CD4-positive, alpha-beta T cell treated with Interleukin-12 subunit alpha and Interleukin-12 subunit beta, for 1 hour (primary cell): ENCODE results near the gene CEACAM8.
"Not testable (repeated sequence)": the region's sequence is repeated elsewhere in the genome, so short reads cannot be mapped to it uniquely, and the experiment has no call there.

Source experiments
- DNase-seq: peaks from one replicate; pipeline ENCODE4 v3.0.0-alpha.2; 2020

CEACAM8 gene

DNA sequence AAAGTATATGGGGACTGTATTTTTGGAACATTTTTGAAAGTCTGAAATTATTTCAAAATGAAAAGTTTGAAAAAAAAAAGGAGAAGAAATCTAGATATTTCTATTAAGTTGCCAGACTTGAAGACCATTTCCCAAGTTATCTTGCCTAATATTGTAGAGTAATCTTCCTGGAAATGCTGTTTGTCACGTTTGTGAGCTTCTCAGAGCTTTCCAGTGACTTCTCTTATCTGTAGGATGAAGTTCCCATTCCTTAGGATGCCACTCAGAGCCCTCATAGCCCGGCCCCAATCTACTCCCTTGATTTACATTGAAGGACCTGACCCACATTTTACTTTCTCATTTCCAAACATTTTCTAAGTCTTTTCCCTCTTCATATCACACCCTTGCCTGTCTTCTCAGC is 23.6 kb downstream of the CEACAM8 start:
- DNase-seq = no peak

DNA sequence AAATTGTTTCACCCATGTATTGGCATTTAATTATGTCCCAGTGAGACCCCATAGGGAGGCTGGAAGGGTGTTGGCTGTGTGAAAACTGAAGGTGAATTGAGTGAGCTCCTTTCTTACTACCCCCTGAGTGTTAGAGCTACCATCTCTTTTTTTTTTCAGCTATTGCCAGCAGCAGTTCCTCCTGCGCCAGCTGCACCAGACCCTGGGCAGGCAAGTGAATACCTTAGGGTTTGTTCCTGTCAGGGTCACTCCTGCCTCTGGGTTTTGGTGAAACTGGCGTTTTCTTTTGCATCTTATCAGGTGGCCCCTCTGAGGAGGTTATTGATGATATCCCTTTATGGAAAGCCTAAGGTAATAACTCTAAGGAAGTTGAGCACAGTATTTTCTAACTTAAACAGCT is 25.5 kb downstream of the CEACAM8 start:
- DNase-seq = no peak

DNA sequence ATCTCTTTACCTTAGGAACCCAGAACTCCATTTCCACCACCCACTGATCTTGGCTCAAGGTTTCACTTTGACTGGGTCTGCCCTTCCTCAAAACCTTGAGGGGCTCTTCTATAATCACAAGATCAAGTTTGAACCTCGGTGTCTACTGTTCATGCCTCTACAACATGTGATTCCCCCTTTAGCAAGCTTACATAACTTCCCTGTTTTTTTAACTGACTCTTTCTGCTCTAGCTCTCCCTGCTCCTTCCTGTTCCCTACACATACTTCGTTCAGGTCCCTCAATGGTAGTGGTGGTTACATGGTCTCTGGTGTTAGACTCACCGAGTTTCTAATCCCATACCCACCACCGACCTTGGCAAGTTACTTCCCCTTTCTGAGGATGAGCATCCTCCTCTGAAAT is 26.7 kb downstream of the CEACAM8 start:
- no peak for DNase-seq

DNA sequence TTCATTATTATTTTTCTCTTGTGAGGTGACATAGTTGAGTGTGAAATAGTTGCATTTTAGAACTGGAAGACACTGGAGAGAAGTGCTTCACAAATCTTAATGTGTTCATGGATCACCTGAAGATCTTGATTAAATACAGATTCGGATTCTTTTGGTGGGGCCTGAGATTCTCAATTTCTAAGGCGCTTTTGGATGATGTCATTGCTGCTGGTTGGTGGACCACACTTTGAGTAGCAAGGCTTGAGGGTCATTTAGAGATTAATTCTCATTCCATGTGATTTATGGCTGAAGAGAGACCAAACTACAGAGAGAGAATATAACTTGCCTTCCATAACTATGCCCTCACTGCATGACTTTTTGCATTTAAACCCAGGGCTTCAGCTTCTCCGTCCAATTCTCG is 27.2 kb downstream of the CEACAM8 start:
- no peak for DNase-seq

DNA sequence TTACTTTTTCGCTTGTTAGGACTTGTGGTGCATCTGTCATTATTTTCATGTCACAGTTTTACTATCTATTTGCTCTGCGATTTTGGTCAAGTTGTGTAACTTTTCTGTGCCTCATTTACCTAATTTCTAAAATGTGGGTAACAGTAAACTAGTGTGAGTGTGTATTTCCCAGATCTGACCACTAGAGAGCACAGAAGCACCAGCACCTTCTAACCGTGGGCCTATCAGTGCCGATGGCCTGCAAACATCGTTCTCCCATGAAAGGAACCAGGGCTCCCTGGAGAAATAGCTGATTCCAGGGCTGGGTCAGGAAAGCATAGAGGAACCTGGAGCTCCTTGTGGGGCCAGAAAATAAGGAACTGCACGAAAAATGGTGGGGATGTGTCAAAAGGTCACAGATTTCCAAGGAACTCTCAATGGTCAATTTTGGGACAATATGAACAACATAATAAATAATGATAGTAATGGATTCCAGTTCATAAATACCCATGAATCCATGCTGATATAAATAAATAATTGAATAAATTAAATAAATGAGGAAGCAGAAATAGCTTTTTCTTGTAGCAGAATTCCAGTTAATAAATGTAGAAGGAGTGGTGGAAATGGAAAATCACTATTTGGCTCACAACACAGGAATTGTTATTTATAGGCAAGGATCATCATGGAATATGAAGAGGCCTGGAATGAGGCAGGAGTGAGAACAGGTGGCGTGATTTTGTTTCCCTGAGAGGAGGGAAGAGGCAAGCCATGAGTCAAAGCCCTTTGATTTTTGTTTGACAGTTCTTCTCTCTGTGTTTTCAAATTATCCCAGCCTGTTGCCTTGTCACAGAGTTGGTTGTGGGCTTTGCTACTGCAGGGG is 31.1 kb downstream of the CEACAM8 start:
- DNase-seq = peak; percentile 34

DNA sequence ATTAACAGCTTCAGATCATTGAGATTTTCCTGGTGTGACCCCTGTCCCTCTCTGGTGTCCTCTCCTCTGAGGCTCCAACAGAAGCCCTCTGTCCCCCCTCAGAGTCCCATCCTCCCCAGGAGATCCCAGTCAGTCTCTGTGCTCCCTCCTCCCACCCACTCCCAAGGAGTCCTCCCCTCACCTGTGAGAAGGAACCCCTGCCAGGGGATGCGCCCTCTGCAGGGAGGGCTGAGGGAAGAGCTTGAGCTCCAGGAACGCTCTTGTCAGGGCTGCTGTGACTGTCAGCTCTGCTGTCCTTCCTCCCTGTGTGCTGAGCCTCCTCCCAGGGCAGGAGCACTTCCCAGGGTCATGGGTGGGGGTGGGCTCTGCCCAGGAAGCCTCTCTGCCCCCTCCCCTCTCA is 33.2 kb downstream of the CEACAM8 start:
- DNase-seq = no peak

DNA sequence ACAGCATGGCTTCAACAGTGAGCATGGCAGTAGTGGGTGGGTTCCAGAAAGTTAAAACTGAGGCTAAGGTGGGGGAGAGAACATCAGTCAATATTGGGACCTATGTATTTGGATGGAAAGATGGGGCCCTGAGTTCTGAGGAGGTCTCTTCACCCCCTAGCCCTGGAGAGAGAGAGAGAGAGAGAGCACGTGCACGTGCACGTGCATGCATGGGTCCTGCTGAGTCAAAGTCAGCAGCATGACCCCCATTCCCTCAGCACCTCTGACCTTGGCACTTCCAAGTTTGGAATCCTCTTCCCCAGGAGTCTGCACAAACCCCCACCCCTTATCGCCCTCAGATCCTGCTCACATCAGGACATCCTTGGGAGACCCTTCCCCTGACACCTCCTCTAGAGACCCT is 34.0 kb downstream of the CEACAM8 start:
- no peak for DNase-seq

DNA sequence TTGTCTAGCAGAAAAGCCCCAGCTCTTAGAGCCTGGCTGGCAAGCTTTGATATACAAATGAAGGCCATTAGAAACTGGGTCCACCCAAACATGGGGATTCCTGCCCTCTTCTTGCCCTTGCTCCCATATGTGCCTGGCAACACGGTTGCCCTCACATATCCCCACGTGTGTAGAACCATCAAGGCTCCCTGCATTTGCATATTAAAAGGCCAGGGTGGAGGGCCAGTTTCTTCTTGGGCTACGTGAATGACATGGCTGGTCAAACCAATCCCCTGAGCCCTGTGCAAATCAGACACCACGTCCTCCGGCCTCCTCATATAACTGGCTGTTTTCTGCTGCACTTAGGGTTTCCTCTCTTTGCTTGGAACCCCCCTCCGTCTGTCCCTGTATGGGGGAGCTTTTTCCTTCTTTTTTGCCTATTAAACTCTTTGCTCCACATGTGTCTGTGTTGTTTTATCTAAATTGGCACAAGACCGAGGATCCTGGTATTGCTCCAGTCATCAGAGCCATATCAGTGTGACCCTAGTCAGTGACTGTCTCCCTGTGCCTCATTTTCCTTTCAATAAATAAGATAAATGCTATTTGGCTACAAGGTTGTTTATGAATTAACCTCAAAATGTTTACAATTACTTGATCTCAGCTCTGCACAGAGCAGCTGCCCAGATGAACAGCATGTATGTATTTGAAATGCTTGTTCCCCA is 36.1 kb downstream of the CEACAM8 start:
- no peak for DNase-seq

DNA sequence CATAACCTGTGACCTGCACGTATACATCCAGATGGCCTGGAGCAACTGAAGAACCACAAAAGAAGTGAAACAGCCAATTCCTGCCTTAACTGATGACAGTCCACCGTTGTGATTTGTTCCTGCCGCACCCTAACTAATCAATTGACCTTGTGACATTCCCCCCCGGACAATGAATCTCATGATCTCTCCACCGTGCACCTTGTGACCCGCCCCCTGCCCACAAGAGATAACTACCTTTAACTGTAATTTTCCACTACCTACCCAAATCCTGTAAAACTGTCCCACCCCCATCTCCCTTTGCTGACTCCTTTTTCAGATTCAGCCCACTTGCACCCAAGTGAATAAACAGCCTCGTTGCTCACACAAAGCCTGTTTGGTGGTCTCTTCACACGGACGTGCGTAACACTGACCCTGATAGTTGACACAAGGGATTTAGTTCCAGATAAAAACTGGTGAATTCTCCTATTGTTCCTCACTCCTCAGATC is 37.3 kb downstream of the CEACAM8 start:
- not testable (repeated sequence) for DNase-seq

DNA sequence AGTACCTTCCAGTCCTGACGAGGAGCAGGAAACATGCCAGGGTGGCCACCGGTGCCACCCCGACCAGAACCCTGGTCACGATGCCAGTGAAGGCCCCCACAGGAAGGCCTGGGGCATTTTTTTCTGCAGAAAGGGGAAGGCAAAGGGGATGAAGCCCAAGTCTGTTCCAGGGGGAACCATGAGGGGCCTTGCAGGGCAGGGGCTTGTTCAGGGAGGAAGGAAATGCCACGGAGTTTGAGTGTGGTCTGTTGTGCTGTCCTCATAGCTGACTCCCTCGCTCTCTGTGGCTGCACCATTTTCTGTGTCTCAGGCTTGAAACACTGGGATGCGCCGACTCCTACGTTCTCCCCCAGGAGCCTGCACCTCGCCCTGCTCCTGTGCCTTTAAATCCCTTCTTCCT is 38.9 kb downstream of the CEACAM8 start:
- DNase-seq = no peak

DNA sequence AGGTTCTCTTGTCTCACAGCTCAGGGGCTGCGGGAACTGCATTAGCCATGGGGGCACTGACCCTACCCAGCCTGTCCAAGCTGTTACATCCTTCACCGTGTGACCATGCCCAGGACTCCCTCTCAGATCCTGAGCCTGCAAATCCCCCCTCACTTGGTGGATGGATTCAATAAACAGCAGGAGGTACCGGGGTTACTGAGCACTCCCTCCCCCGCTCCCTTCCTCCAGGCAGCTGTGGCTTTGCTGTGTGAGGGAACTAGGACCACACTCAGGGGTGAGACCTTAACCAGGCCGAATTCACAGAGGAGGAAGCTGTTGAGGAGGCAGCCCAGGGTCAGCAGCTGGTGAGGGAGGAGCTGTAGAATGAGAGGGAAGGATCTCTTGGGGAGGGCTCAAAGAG is 39.4 kb downstream of the CEACAM8 start:
- no peak for DNase-seq

DNA sequence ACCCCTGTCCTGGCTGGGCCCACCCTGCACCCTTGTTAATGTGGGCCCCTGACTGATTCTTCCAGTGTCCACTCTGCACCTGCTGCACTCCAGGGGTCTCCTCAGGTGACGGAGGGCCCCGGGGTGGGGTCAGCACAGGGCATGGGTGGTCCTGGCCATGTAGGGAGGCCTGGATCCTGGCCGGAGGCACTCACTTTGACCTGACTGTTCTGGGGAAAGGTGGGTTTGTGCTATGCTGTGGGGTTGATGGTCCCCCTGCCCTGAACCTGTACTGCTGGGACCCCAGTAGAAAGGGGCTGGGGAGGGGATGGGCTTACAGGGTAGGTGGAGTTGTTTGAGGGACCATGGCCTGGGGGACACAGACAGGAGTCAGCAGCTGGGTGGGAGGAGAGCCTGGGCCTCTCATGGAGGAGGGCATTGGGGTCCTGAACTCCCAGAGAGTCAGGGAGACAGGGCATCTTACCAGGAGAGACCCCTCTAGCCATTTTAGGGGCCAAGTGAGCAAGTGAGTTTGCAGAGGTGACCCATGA is 40.6 kb downstream of the CEACAM8 start:
- DNase-seq = no peak

DNA sequence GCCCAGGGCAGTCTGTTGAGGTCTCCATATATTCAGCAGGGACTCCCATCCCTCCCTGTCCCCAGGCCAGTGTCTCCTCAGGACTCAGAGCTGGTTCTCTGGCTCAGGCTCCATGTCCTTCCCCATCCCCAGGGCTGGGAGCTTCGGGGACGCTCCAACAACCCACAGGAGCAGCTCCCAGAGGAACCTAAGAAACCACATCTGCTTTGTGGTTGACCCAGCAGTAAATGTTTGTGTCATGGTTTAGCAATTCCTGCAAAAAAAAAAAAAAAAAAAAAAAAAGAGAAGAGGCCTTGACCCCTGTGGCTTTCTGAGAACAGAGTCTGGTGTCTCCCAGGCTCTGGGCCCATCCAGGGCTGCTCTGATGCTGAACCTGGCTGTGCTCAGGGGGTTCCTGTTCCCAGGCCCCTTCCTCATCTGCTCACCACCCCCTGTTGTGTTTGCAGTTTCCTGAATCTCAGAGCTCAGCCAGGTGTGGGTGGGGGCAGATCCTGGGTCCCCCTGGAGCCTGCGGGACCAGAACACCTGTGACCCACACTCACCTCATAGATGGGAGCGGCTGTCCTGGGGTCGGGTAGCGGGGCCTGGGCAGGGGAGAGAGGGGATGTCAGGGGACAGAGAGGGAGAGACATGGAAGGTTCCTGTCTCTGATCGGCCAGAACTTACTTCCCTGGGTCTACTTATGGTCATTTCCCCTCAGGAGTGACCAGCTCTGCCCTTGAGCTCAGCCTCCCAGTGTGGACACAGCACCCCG is 41.3 kb downstream of the CEACAM8 start:
- DNase-seq = no peak

DNA sequence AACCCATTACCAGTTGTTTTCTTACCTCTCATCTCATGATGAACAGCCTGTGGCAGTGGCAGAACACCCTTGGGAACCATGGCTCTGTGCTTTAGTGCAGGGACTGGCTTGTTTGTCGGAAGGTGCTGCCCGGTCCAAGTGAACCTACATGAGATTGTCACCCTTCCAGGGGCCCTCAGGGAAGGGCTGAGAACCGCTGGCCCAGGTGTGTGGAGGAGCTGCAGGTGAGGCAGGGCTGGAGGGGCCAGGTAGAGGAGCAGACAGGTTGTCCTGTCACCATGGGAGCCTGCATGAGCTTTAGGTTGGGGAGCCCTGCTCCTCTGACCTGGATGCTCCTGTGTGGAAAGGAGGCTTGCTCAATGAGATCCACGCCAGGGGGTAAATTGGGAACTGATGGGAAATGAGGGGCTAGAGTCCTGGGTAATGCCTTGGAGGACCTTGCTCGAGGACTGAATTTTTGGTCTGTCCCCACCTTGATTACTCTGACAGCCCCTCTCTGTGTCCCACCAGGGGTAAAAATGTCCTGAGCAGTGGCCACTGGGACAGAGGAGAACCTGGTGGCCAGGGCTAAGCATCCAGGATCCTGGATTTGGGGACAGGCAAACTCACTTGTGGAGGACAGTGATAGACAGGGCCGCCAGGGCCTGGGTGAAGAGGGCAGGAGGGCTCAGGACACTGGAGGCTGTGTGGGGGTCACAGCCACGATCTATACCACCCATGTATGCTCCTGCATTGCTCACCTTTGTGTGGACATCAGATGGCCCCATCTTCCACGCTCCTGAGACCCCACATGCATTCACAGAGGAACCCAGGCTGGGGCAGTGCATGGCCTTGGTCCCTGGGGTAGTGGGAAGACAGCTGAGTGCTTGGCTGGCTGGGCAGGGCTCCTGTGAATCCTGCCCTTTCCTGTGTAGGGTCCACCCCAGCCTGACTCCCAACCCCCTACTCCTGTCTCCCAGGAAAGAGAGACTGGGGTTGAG is 42.3 kb downstream of the CEACAM8 start:
- no peak for DNase-seq

DNA sequence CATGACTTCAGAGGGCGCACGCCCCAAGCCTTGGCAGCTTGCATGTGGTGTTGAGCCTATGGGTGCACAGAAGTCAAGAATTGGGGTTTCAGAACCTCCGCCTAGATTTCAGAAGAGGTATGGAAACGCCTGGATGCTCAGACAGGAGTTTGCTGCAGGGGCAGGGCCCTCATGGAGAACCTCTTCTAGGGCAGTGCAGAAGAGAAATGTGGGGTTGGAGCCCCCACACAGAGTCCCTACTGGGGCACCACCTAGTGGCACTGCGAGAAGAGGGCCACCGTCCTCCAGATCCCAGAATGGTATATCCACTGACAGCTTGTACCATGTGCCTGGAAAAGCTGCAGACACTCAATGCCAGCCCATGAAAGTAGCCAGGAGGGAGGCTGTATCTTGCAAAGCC is 44.2 kb downstream of the CEACAM8 start:
- DNase-seq = not testable (repeated sequence)

DNA sequence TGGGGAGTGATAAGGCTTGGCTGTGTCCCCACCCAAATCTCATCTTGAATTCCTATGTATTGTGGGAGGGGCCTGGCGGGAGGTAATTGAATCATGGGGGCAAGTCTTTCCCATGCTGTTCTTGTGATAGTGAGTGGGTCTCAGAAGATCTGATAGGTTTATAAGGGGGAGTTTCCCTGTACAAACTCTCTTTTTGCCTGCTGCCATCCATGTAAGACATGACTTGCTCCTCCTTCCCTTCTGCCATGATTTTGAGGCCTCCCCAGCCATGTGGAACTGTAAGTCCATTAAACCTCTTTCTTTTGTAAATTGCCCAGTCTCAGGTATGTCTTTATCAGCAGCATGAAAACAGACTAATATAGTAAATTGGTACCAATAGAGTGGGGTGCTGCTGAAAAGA is 45.7 kb downstream of the CEACAM8 start:
- not testable (repeated sequence) for DNase-seq

DNA sequence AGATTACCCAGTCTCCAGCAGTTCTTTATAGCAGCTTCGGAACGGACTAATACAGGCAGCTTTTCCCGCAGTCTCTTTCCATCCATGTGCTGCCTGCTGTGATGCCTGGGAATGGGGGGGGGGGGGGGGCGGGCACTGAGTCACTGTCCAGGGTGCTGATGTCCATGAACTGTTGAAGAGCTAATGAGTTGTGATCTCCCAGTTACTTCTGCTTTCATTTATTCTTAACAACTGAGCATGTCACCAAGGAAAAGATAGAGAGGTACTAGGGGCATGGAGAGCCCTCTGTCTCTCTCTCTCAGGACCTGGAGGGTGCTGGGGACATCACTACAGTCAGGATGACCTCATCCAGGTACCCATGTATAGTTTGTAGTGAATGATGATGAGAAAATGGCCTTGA is 46.2 kb downstream of the CEACAM8 start:
- DNase-seq = no peak

DNA sequence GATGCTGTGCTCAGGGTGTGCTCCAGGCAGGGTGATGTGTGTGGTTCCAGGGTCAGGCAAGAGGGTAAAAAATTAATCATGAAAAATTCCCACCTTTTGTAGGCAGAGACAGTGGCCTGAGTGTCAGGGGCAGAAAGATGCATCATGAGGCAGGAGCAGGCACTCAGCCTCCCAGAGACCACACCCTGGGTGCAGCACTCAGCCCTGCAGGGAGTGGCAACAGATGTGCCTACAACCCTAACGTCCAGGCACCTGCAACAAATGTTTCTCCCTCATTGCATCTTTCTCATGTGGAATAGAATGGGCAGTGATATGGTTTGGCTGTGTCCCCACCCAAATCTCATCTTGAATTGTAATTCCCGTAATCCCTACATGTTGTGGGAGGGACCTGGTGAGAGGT is 46.8 kb downstream of the CEACAM8 start:
- no peak for DNase-seq

DNA sequence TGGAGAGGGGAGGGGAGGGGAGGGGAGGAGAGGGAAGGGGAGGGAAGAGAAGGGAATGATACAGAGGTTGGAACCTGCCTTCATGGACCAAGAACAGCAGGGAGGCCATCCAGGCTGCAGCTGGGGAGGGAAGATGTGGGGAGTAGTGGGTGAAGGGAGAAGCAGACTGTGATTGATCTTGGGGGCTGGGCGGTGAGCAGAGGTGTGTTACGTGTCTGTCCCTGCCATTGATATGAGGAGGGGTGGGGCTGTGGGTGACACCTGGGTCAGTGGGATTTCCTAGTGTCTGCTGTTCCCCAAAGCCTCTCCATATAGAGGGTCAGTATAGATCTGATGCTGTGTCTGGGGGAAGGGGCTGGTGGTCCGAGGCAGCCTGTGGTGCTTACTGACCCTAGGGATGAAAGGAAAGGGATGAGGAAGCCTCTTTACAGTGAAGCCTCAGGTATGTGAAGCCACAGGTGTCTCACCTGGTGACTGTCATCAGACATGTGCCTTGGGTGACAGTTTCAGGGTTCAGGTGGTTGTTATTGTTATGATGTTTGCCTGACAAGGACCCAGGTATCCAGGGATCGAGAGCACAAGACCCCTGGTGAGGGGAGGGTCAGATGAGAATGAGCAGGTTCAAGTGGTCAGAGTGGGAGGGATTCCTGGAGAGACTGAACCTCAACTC is 47.8 kb downstream of the CEACAM8 start:
- DNase-seq = no peak

DNA sequence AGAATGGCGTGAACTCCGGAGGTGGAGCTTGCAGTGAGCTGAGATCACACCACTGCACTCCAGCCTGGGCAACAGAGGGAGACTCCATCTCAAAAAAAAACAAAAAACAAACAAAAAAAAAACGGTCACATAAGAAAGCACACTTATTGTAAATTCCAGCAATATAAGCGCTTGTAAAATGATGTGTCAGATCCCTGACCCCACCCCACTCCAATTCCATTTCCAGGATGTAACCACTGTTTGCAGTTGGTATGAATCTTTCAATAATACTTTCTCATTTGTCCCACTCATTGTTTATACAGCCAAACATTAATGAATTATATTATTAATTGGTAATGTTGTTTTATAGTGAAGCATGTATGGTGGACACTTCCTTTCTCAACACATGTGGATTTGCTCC is 50.6 kb downstream of the CEACAM8 start:
- DNase-seq = no peak

DNA sequence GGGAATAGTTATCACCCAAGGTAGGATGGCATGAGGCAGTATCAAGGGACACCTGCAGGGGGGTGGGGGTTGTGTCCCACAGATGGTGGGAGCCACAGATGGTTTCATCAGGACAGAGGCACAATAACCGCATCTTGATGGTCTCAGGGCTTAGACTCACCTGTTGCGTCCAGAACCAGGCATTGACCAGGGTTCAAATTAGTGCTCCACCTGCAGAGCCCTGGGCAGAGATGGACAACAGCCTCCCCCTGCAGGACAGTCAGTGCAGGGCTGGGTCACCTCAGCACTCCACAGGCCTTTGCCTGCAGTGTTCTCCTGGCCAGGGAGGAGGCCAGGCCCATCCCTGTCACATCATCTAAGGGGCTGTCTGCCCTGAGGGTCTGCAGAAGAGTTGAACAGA is 51.9 kb downstream of the CEACAM8 start:
- DNase-seq = no peak
